ENCODE data around the gene PMPCA. TPM values are rescaled to one million over a fixed set of nuclear protein-coding genes. Genes with fewer than 3 reads are reported as not detected.
A peak's percentile ranks its signal among the peaks of the same experiment; 100 is the strongest.

Gene PMPCA
- total and polyA plus RNA-seq, 2 of the 13 experiments (the other 11 are each of a cell fraction or from before 2014, with no cell fraction given) = 70.2 to 88.4 TPM

GRCh38 chr9:136400038-136400834, 10.2 kb upstream of the PMPCA start, which contains the start of gene SNAPC4 (continued):
- TF ChIP-seq JUND (CRISPR knock-in tag; IDR thresholded peaks at IDR 0.05) (peak; percentile 59; the same call in 1 of the 2 replicates), CBX5 (CRISPR knock-in tag; IDR thresholded peaks at IDR 0.05; ENCODE audit: borderline replicate concordance) (no peak), DDIT3 (CRISPR knock-in tag; IDR thresholded peaks at IDR 0.05) (no peak), SP2 (CRISPR knock-in tag; IDR thresholded peaks at IDR 0.05) (peak; percentile 94), ZNF263 (CRISPR knock-in tag; IDR thresholded peaks at IDR 0.05) (no peak), TBP (CRISPR knock-in tag; IDR thresholded peaks at IDR 0.05) (peak; percentile 33; the same call in 1 of the 2 replicates), ZNF710 (CRISPR knock-in tag; IDR thresholded peaks at IDR 0.05; ENCODE audit: borderline replicate concordance) (0 out of 2 replicates have a peak, but pooled peaks have one; percentile 36), ZNF557 (CRISPR knock-in tag; IDR thresholded peaks at IDR 0.05) (no peak), RFXAP (CRISPR knock-in tag; IDR thresholded peaks at IDR 0.05; ENCODE audit: borderline replicate concordance) (peak; percentile 80; the same call in 1 of the 2 replicates), KLF12 (CRISPR knock-in tag; IDR thresholded peaks at IDR 0.05; ENCODE audit: borderline replicate concordance) (peak; percentile 71; the same call in 1 of the 2 replicates), ZNF784 (CRISPR knock-in tag; IDR thresholded peaks at IDR 0.05; ENCODE audit: borderline replicate concordance) (peak; percentile 35; the same call in 1 of the 2 replicates), ATM (IDR thresholded peaks at IDR 0.05; ENCODE audit: borderline replicate concordance) (no peak), ZNF672 (CRISPR knock-in tag; IDR thresholded peaks at IDR 0.05) (peak; percentile 83; the same call in 1 of the 2 replicates), ZNF451 (CRISPR knock-in tag; IDR thresholded peaks at IDR 0.05) (peak; percentile 81; the same call in 1 of the 2 replicates), PHF8 (CRISPR knock-in tag; IDR thresholded peaks at IDR 0.05) (peak; percentile 78), SRSF1 (optimal IDR thresholded peaks at IDR 0.05; ENCODE audit: low read depth, low read length) (no peak), JUN (CRISPR knock-in tag; IDR thresholded peaks at IDR 0.05) (0 out of 2 replicates have a peak, but pooled peaks have one; percentile 17), ZNF101 (CRISPR knock-in tag; IDR thresholded peaks at IDR 0.05; ENCODE audit: borderline replicate concordance, low read depth) (no peak), HNF4A (CRISPR knock-in tag; IDR thresholded peaks at IDR 0.05) (no peak)

Measured in HepG2 (cell line).